H4 (cell line): ENCODE results near the gene CFDP1. TPM values are rescaled to one million over a fixed set of nuclear protein-coding genes. Genes with fewer than 3 reads are reported as not detected.

Experiments
- DNase-seq: peaks from one replicate; pipeline ENCODE4 v3.0.0-alpha.2; 2015; ENCODE audit warnings: low spot score
- total RNA-seq: library from RNA; depleted of rRNA; stranded (reverse); fragments of >200 nt; shearing (Covaris generic); gene quantifications from 2 replicates; pipeline ENCODE4 v1.2.3, GENCODE V29; 2014; rRNA removed

Gene CFDP1
- total RNA-seq, 1 experiment from 2014 or later = 65.4 TPM

DNA sequence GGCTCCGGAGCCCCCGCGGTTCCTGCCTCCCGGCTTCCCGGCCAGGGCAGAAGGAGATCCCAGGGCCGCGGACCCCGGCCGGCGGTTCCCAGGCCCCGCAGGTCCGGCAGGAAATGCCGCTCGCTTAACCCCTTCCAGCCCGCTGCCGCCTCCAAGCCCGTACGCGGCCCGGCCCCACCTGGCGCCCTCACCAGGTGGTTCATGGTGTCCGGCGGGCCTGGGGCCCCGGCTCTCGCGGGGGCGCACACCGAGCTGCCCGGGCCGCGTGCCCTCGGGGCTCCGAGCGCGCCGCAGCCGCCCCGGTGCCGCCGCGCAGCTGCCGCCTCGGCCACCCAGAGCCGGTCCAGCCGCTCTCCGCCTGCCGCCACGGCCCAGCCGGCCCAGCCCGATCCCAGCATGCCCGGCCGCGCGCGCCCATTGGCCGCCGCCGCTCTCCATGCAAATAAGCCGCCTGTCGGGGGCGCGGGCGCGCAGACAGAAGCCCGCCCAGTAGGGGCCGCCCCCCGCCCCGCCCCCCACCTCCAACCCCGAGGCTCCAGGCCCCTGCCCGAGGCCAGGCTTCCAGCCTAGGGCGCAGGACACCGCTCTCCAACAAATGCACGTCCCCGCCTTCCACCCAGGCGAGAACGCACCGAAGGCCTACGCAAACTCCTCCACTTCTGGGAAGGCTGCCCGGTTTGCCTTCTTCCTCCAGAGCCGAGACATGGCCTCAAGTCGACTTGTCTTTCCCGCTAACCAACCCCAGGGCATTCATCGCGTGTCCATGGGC is 181.8 kb downstream of the CFDP1 start, which contains the start of gene BCAR1:
TSS of gene BCAR1 (minus strand) at position 345 of the 769 bp plus-strand sequence. CDS start at position 203, 142 bp downstream.
- peak; percentile 71 for DNase-seq

DNA sequence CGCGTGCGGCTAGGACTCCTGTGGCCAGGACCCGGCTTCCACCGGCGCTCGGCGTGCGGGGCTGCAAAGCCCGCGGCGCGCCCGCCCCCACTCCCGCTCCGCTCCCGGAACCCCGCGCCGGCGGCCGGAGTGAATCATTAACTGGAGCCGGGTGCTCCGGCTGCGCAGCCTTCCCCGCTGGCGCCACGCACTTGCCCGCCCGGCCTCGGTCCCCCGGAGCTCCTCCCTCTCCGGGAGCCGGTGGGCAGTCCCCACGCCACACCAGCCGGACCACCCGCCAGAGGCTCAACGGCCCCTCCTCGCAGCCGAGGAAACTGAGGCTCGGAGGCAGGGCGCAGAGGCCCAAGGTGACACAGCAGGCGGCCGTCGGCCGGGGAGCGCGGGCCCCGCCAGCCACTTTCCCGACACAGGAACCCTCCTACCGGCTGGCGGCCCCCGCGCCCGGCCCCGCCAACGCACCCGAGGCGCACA is 182.5 kb downstream of the CFDP1 start:
- DNase-seq = no peak

DNA sequence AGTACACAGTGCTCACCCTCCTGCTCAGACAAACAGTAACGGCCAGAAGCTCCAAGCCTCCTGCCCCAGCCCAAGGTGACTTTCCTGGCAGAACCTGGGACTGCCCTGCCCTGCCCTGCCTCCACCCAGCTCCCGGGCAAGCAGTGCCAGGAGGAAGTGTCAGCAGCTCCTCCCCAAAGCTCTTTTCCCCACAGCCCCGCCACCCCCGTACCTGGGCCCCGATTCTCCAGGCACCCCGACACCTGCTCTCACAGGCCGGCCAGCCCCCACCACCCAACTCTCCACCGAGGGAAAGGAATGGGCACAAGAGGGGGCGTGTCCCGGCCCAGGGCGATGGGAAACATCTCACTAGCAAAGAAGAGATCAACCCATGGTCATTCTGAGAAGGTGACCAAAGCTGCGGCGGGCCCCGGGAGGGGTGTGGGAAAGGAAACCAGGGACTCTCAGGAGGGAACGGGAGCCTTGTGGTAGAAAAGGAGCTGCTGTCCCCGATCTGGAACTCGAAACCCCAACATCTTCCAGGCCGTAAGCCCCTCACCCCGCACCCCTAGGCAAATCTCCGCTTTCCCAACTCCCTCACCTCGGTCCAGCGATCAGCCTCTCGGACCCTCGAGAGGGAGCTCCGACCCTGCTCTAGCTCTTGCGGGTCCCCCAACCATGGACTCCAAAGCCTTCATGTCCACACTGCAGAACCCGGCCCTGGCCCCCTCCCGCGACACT is 183.1 kb downstream of the CFDP1 start:
- no peak for DNase-seq

DNA sequence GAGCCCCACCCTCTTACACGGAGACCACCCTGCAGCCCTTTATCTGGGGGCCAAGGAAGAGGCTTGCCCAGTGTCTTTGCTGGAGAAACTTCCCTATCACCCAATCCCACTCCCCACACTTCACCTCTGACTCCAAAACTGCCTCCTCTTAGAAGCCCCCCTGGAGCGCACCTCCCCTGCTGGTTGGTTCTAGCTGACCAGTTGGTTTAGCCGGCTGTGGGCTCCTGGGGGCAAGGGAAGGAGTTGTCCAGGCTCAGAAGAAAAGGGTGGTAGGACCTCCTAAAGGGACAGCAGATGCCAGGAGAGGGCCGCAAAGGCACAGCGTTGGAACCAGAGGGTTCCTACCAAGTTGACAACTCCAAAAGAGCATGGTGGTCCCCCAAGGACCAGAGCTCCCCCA is 183.9 kb downstream of the CFDP1 start:
- DNase-seq = no peak

DNA sequence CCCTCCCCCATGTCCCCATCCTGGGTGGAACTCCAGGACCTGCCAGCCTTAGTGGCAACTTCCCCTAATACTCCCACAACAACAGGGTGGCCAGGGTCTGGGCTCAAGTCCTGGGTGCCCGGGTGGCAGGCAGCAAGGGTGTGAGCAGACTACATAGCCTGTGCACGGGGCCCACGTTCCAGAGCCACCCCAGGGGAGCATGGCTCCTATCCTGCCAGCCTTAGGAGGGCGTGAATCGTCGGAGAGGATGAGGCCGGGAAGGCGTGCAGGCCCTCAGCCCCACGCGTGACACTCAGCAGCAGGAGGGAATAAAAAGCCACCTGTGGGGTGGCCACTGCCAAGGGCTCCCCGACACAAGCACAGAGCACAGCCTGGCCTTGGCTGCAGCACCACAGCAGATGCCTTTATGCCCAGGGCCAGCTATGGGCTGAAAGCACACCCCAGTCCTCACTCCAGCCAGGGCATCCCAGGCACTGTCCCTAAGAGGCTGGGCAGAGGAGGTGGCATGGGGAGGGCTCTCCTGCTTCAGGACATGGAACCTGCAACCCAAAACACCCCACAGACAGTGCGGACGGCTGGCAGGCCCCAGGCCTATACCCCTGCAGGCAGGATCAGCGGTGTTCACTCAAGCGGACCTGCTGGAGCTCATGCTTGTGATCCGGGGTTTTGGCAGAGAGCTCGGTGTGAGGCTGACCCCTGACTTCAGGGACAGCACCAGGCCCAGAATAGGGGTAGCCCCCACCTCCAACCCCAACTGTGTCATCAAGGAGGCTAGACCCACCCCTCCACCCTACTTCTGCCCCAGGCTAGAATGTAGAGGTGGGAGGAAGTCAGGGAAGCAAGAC is 184.5 kb downstream of the CFDP1 start:
- DNase-seq = no peak

DNA sequence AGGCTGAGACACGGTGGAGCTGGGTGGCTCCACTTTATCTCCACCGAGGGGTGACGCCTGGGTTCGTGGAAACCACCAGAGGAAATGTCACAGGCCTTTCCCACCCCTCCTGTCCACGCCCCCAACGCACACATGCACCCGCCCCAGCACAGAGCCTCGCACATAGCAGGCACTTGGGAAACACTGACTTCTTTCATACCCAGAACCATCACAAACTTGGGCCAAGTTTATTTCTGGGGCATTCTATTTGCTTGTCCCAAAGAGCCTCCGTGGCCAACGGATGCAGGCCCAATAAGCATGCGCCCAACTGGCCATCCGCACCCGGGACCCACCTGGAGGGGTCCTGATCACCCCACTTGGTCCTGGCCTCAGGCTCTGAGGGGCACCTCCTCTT is 185.2 kb downstream of the CFDP1 start:
- no peak for DNase-seq

DNA sequence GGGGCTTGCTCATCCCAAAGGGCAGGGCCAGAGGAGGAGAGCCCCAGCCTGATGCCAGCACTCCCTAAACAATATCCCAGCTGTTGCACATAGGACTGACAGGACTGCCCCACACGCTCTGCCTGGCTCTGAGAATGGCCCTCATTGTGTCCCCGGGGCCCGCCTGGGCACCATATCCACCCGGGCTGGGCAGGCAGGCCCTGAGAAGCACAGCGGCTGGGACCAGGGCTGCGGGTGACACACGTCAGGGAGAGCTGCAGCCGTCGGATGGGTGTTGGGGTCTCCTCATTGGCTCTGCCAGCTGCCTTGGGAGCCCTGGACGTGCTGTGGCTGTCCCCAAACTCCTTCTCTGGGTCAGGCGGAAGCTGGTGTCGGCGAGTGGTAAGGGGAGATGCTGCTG is 186.1 kb downstream of the CFDP1 start:
- DNase-seq = no peak

DNA sequence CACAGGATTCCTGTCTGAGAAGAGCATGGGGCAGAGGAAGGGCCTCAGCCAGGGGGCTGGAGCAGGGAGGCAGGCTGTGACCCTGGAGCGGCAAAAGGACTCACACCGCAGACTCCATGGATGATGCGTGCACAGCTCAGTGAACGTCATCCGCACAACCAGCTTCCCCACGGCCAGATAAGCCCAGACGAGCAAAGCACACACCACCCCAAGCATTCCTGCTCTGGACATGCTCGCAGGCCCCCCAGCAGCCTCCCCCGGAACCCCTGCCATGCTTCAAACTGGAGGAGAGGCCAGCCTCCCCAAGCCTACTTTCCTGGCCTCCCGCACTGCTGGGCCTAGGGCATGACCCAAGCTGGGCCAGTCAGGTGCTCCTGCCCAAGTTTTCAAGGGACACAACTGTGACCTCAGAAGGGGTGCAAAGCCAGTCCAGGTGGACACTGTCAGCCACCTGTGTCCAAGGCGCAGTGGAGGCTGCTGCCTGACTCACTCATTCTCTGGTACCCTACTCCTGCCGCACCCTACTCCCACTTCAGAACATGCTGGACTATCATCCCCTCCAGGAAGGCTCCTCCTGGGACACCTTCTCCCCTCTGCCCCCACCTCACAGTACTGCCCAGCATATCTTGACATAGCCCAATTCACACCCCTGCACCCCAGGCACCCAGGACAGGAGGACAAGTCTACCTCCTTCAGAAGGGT is 186.6 kb downstream of the CFDP1 start:
- no peak for DNase-seq

DNA sequence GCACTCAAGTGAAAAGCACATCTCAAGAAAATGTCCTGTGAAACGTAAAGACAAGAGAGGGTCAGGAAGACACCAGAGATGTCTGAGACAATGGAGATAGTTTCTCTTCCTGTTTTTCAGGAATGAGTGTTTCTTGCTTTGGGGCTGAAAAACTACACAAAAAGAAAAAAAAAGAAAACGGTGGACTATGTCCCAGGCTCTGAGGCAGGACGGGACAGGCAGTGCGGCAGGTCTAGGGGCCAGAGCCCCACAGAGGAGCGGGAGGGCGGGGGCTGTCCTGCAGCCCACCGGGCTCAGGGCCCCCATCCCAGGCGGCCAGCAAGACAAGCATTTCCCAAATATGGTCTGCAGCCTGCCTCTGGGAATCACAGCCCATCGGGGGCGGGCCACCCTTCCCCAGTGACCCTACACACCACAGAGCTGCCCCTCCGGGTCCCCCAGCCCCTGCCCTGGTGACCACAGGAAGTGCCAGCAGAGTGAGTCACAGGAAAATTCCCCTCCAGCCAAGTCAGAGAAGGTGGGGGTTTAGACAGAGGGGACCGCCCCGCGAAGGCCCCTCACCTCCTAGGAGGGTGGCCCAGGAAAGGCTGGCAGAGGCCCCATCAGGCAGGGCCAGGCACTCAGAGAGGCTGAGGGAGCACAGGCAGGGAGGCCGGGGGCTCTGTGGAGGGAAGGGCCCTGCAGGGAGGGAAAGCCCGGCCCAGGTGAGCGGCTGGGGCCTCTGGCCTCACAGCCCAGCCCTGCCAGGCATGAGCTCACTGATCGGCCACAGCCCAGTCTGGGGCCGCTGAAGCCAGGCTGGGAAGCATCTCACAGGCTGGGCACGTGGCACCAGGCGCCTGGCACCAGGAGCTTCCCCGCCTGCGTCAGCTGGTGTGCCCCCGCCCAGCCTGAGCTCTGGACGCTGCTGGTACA is 188.2 kb downstream of the CFDP1 start:
- DNase-seq = peak; percentile 96

DNA sequence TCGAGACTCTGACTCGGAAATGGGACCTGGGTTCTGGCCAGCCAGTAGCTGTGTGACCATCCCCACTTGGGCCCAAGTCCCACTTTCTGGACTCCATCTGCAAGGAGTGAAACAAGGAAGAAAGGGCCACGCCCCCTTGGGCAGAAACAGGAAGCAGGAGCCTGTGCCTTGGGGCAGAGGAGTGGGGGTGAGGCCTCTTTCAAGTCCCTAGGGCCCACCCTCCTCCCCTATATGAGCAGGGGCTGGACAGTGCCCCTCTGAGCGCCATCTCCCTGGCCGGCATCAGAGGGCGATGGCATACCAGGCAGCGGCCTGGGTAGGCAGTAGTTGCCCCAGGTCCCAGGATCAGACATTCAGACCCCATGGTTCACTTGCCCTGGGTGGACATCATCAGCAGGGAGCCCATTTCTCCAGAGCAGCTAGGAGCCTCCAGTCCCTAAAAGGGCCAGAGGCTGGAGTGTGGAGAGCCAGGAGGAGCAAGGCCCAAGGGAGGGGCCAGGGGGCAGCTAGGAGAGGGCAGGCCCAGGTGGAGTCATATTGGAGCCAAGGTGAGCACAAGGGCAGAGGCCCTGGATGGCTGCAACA is 189.0 kb downstream of the CFDP1 start:
- peak; percentile 78 for DNase-seq

Other genes starting within 250 kb of the CFDP1 start
- not detected in 2 replicates for gene CTRB2, start 226.3 kb downstream of the CFDP1 start, total RNA-seq
- gene CTRB1, start 214.5 kb downstream of the CFDP1 start, total RNA-seq = not detected in 2 replicates
- gene BCAR1, start 181.9 kb downstream of the CFDP1 start, total RNA-seq = 12.9 and 19.6 TPM in 2 replicates
- gene TMEM170A, start 31.2 kb upstream of the CFDP1 start, total RNA-seq = 19.2 and 24.1 TPM in 2 replicates
- 0.04 TPM in 2 replicates for gene CHST6, start 61.9 kb upstream of the CFDP1 start, total RNA-seq
- 0.04 TPM in 1 of 2 replicates, not detected in the other for gene CHST5, start 102.6 kb upstream of the CFDP1 start, total RNA-seq
- gene TMEM231, start 122.7 kb upstream of the CFDP1 start, total RNA-seq = 17.8 and 20.6 TPM in 2 replicates
- gene GABARAPL2, start 132.9 kb upstream of the CFDP1 start, total RNA-seq = 50.6 and 85.4 TPM in 2 replicates
- gene ADAT1, start 189.8 kb upstream of the CFDP1 start, total RNA-seq = 79.7 and 81.1 TPM in 2 replicates
- 276 and 279 TPM in 2 replicates for gene KARS1, start 214.2 kb upstream of the CFDP1 start, total RNA-seq
- gene TERF2IP, start 214.3 kb upstream of the CFDP1 start, total RNA-seq = 38.9 and 40.2 TPM in 2 replicates
- gene CPHXL2, start 243.5 kb upstream of the CFDP1 start, total RNA-seq = not detected in 2 replicates